ENCODE results near the gene STK32B. TPM values are rescaled to one million over a fixed set of nuclear protein-coding genes. Genes with fewer than 3 reads are reported as not detected.

STK32B gene
- total and polyA plus RNA-seq, 3 donors from 2014 or later: 17.5 to 29.7 (median 22.6) TPM

DNA sequence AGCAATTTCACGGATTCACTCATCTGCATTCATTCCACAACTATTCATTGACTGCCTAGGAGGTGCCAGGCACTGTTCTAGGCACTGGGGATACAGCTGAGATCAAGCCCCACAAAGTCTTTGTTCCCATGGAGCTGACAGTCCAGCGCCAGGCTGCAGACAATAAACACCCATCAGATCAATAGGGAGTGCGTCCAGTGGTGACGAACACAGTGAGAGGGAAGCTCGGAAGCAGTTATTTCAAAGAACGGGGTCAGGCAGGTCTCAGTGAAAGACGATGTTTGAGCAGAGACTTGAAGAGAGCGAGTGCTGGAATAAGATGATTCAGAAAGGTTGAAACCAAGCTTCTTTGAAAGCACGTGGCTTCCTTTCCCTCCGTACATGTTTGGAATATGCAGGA is 489.9 kb downstream of the STK32B start:
- no peak for TF ChIP-seq CTCF (IDR thresholded peaks at IDR 0.05)
- no peak for TF ChIP-seq POLR2A (IDR thresholded peaks at IDR 0.05)
- H3K4me3 ChIP-seq: no peak overlapping the region
- H3K4me1 ChIP-seq: no peaks in the 10 kb centered on the region
- H3K9me3 ChIP-seq: no peaks in the 10 kb centered on the region
- DNase-seq: no peak
- intact Hi-C loops (cut with DNase I; ENCODE audit: low total_unique reads): no loop called here
- H3K27me3 ChIP-seq: no peaks in the 10 kb centered on the region
- H3K36me3 ChIP-seq (ENCODE audit: low read depth, missing control alignments): no peaks in the 10 kb centered on the region
- WGBS, 2 donors: 80 to 85% methylated on average over 10 of the region's 10 CpGs
- H3K27ac ChIP-seq: no peak overlapping the region

DNA sequence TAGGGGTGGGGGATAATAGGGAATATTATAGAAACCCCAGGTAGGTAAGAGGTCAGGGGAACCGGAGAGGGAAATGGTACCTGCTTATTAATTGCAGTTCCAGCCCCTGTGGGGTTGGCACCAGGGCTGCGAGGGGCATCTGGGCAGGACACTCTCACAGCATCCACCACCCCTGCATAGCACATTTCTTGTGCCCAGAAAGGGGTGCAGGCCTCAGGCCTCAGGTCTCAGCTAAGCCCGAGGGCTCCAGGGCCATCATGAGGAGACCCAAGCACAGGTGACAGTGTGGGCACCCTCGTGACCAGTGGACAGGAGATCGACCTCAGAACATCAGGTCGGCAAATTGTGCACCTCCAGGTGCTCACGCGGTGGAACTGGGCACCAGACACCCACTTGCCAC is 492.4 kb downstream of the STK32B start:
- no peak for TF ChIP-seq CTCF (IDR thresholded peaks at IDR 0.05)
- TF ChIP-seq POLR2A (IDR thresholded peaks at IDR 0.05): no peak
- no peaks in the 10 kb centered on the region for H3K4me1 ChIP-seq
- 85 to 88% methylated on average over 8 of the region's 8 CpGs for WGBS, 2 donors
- intact Hi-C loops (cut with DNase I; ENCODE audit: low total_unique reads): no loop called here
- DNase-seq: no peak
- H3K9me3 ChIP-seq: no peaks in the 10 kb centered on the region
- no peaks in the 10 kb centered on the region for H3K36me3 ChIP-seq (ENCODE audit: low read depth, missing control alignments)
- H3K27ac ChIP-seq: no peak overlapping the region
- H3K27me3 ChIP-seq: no peaks in the 10 kb centered on the region
- no peak overlapping the region for H3K4me3 ChIP-seq

- WGBS, 2 donors: 79 to 82% methylated on average over 5 of the region's 5 CpGs
- Histone ChIP-seq H3K4me1 (no peaks in the 10 kb centered on the region), H3K27me3 (no peaks in the 10 kb centered on the region), H3K27ac (no peak overlapping the region), H3K9me3 (no peaks in the 10 kb centered on the region), H3K4me3 (no peak overlapping the region), H3K36me3 (ENCODE audit: low read depth, missing control alignments) (no peaks in the 10 kb centered on the region)
- TF ChIP-seq POLR2A (IDR thresholded peaks at IDR 0.05) (no peak), CTCF (IDR thresholded peaks at IDR 0.05) (no peak)
- DNase-seq: no peak
- intact Hi-C loops (cut with DNase I; ENCODE audit: low total_unique reads): no loop called here
Measured at GRCh38 chr4:5544762-5545161, 493.5 kb downstream of the STK32B start.

DNA sequence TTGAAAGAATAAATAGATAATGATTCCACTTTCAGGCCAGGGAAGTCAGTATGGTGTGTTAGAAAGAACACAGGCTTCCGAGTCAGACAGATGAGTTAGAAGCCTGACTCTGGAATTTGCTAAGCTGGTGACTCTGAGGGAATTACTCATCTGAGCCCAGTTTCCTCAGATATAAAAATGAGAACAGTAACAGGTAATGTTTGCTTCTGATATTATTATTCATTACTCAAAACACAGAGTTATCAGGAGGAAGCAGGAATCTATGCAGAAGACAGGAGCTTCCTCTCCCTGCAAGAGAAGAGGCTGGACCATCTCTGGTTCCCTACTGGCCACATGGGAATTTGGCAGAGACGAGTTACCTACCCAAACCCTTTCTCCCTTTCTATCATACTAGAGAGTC is 494.0 kb downstream of the STK32B start:
- no peak overlapping the region for H3K27ac ChIP-seq
- no peaks in the 10 kb centered on the region for H3K9me3 ChIP-seq
- intact Hi-C loops (cut with DNase I; ENCODE audit: low total_unique reads): no loop called here
- no peaks in the 10 kb centered on the region for H3K27me3 ChIP-seq
- no peaks in the 10 kb centered on the region for H3K4me1 ChIP-seq
- no peak for TF ChIP-seq CTCF (IDR thresholded peaks at IDR 0.05)
- TF ChIP-seq POLR2A (IDR thresholded peaks at IDR 0.05): no peak
- no peaks in the 10 kb centered on the region for H3K36me3 ChIP-seq (ENCODE audit: low read depth, missing control alignments)
- no peak overlapping the region for H3K4me3 ChIP-seq
- no peak for DNase-seq
- 53 to 74% methylated on average over 2 of the region's 2 CpGs for WGBS, 2 donors

DNA sequence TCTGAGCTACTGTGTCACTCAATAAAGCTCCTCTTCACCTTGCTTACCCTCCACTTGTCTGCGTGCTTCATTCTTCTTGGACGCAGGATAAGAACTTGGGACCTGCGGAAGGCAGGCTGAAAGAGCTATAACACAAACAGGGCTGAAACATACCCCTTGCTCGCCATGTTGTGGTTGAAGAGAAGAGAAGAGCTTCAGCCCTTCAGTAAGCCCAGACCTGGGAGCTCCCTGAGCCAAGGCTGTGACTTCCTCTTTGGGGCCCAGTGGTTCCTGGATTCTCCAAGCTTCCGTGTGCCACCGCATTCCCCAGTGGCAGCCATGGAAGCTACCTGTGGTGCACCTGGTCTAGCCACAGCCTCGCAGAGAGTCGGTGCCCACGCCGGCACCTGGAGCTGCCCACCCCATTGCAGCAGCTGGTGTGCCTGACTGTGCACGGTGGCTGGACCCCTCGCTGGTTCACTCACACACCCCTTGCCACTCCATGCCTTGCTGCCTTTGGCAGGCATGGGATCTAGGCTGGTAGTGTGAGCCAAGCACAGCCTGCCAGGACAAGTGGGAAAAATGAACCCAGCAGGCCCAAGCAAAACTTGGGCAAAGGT is 496.5 kb downstream of the STK32B start:
- no peaks in the 10 kb centered on the region for H3K9me3 ChIP-seq
- no peak overlapping the region for H3K27ac ChIP-seq
- 90 to 100% methylated on average over 5 to 12 of the region's 12 CpGs for WGBS, 2 donors
- H3K4me1 ChIP-seq: no peaks in the 10 kb centered on the region
- H3K36me3 ChIP-seq (ENCODE audit: low read depth, missing control alignments): no peaks in the 10 kb centered on the region
- TF ChIP-seq CTCF (IDR thresholded peaks at IDR 0.05): no peak
- no peak for TF ChIP-seq POLR2A (IDR thresholded peaks at IDR 0.05)
- no peak overlapping the region for H3K4me3 ChIP-seq
- DNase-seq: no peak
- H3K27me3 ChIP-seq: no peaks in the 10 kb centered on the region
- intact Hi-C loops (cut with DNase I; ENCODE audit: low total_unique reads): no loop called here
